ENCODE measurements around the gene PLA2G12A.
A peak's percentile ranks its signal among the peaks of the same experiment; 100 is the strongest.

PLA2G12A gene

DNA sequence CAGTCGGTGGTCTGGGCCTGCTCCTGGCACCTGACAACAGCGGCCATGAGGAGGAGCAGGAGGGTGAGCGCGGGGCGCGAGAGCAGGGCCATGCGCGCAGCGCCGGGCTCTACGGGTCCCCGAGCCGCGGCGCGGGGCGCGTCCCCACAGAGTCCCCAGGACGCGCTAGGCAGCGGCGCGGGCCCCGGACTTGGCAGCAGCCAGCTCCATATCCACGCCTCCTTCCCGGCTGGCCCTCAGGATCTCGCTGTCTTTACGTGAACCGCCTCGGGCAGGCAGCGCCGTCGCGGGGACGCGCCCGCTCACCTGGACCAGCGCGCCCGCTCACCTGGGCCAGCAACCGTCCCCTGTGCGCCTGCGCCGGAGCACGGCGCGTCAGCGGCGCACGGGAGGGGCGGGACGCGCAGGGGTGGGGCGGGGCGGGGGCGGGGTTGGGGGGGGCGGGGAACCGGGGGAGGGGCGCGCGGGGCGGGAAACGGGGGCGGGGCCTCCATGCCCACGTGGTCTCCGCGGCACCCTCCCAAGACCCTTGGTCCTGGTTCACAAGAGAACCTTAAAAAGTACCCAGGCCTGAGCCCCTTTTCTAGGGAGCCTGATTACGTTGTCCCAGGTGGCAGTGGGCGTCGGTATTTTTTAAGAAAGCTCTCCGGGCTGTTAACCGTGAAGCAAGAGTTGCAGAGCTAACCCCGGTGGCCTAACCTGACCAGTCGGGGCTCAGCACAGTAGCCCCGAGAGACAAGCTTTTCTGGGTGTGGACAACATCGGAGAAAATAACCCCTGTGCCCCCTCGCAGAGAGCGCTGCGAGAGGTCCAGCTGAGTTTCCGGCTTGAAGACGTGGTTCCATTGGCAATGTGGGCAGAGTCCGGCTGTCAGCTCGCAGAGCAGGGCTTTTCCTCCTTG, at the start of gene PLA2G12A:
Gene PLA2G12A, minus strand, starts transcription at position 353 of the 901 bp plus-strand sequence. Its CDS starts 261 bp downstream, at position 92.
- DNase-seq = peak; percentile 39

DNA sequence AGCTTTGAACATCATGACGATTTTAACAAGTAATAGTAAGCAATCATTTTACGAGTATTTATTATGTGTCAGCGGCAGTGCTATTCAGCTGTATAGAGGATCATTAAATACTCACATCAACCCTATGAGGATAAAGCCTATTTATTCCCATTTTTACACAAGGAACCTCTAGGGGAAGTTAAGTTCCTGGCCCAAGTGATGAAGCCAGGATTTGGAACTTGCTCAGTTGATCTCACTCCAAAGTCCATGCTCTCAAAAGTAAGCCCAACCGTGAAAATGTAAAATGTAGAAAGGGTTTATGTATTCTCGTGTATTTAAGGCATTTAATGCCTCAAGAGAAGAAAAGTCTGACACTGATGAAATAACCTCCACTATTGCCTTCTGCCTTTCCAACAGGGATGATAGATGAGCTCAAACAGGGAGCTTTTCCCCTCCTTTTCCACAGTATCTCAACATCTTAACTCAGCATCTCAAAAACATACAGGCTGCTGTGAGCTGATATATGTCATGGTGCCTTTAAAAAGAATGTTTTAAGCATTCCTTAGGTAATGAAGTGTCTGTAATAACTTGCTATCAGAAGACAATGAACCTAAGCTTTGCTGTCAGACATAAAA, 35.0 kb upstream of the PLA2G12A start:
- no peak for DNase-seq

DNA sequence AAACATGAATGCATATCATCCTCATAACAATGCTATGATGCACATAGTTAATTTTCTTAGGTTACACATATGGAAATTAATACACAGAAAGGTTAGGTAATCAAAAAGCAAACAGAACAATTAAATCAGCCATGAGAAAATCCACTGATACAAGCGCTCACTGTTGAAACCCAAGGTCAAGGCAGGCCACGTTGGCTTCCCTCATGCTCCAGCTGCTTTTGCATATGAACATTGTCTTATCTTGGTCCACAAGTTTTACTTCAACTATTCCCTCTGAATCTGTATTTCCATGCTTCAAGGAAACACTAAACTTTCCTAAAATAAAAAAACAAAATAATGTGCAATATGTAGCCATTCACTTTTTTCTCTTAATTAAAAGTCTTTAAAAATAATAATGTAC, 34.5 kb upstream of the PLA2G12A start:
- no peak for DNase-seq

DNA sequence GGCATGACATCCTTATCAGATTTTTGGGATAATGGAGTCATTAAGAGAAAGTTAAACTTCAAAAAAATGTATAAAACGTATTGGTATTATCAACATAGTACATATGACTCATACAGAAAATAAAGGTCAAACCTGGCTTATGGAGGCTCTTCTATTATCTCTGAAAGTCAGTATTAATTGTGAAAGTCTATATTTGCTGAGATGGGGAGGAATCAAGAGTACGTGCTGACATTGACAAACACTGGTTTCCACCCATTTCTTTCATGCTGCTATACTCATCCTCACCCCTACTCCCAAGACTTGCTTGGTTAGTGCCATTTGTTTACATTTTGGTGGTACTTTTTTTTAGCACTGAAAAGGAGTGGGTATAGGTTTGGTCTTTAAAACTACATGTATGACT, 30.8 kb upstream of the PLA2G12A start:
- no peak for DNase-seq

DNA sequence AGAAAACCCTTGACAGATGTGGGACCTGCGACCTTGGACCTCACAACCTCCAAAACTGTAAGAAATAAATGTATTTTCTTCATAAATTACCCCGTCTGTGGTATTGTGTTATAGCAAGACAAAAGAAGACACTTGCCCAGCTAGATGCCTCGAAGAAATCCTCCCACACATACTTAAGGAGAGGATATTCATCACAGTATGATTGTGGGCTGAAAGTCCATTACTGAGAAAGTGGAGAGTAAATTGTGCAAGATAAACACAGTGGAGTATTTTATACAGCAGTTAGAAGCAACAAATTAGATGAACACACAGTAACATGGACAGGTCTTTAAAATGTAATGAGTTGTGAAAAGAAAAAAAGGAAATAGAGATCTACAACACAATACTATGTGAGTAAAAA, 25.8 kb upstream of the PLA2G12A start:
- no peak for DNase-seq

DNA sequence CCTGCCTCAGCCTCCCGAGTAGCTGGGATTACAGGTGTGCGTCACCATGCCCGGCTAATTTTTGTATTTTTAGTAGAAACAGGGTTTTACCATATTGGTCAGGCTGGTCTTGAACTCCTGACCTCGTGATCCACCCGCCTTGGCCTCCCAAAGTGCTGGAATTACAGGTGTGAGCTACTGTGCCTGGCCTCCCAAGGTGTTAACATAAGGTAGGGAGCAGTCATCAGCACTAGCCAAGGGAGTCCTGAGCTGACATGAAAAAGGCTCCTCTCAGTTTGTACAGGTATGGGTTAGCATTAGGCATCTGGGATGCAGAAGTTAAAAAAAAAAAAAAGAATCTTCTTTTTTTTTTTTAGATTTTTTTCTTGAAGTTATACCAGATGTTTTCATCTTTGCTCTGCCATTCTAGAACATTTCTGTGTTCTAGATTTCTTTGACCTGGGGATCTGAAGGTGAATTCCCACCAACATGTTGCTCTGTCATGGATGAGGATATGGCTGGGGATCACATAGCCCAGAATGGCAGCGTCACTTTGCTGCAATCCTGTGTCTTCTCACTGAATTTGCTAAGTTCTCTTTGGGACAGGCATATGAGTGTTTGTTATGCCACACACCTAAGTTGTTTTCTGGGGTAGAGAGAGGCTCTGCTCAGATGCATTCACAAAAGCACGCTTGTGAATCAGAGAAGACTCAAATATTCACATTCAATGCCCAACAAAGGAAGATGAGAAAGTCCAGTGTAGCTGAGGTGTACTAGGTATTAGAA, 24.4 kb upstream of the PLA2G12A start:
- DNase-seq = no peak

DNA sequence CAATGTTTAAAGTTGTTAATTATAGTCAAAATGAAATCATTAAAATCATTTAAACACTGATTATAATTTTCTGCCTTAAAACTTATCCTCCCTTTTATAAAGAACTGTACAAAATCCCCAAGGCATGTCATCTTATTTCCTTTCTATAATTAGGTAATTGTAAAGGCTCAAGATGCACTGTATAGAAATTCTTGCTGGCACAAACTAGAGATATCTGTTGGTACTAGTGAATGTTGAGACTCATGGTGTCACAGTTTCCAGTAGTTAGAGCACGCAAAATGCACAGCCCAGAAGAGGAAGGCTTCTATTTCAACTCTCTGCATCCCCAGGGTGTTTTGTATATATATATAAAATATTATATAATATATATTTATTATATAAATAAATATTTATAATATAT, 22.7 kb upstream of the PLA2G12A start:
- DNase-seq = no peak

DNA sequence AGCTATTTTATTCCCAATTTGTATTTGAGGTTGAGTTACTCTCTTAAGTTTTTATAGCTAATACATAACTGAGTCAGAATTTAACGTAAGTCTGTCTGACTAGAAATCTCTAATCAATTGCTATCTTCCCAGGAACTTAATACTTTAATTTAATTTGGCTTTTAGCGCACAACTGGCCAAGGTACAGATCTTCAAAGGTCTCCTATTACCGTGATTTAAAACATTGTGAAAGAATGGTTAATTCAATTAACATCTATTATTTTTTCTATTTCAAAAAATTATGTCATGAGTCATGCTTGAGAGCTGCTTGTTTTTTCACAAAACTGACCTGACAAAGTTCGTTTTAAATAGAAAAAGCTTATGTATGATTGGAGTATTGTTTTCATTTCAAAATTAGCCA, 22.0 kb upstream of the PLA2G12A start:
- no peak for DNase-seq

DNA sequence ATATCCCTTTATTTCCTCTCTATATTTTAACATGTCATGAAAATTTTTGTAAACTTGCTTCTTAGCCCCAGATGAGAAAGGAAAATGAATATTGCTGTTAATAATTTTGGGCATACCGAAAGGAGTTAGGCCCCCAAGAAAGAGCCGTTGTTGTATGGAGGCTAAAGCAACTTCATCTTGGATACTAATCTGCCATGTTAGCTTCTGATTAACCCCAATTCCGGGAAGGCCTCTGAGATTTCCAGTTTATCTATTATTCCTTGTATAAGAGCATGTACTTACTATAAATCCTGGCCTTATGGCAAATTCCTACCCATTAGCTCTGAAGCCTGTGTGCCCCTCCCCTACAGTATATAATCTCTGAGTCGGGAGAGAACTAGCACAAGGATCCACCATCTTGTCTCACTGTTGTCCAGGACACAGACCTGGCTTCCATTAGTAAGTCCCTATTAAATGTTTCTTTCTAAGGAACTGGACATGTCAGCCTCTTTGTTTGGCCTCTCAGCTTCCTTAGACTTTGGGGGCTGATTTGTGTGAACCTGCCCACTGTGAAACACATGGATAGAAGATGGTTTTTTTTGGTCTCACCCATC, 20.9 kb upstream of the PLA2G12A start:
- DNase-seq = no peak

DNA sequence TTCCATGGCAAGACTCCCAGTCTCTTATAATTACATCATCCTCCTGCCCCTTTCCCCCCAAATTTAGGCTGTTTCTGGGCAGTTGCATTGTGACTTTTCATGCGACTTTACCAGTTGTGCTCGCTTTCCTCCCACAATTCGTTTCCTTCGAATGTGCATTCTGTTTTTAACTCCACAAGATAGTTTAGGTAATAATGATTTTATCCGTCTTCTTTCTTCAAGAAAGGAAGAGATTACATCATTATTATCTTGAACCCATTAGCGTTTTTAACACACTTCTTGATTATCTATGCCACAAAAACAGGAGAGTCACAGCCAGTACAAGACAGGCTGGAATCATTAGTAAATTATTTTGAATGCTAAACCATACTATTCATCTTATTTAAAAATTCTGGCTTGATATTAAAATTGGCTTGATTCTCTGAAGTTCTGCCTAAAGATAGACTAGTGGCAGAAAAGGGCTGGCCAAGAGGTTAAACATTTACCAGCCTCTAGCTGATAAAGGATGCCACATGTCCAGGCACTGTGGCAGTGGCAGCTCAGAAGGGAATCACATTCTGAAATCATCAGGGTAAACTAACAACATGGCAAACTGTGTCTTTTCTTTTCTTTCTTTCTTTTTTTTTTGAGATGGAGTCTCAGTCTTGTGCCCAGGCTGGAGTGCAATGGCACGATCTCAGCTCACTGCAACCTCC, 19.7 kb upstream of the PLA2G12A start:
- DNase-seq = no peak

DNA sequence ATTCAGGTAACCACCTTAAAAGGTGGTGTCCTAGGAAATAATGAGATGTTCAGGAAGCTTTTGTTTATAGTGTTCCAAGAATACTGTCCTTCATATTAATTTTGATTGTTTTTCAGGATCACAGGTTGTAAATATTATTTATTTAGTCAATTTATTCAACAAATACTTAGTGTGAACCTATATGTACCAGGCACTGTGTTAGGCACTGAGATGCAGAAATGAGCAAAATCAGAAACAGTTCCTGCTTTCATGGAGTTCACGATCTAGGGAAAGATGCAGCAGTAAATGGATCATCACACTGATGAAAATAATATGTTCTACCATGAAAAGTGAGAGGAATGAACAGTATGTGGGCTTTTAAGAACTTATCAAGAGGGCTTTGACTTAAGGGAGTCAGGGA, 18.2 kb upstream of the PLA2G12A start:
- no peak for DNase-seq

DNA sequence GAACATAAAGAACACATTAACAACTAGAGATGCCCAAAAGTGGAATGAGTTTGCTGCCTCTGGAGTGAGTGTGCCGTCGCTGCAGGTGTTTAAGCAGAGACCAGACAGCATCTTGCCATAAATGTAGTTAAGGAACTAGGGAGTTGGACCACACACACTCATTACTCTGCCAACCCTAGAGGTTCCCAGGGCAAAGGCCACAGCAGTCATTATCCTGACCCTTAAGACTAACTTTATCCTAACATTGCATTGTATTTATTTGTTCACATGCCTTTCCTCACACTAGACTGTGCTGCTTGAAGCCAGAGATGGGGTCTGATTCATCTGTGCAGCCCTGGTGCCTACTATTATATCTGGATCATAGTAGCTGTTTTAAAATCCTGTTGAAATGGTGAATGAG, 16.9 kb upstream of the PLA2G12A start:
- DNase-seq = no peak

DNA sequence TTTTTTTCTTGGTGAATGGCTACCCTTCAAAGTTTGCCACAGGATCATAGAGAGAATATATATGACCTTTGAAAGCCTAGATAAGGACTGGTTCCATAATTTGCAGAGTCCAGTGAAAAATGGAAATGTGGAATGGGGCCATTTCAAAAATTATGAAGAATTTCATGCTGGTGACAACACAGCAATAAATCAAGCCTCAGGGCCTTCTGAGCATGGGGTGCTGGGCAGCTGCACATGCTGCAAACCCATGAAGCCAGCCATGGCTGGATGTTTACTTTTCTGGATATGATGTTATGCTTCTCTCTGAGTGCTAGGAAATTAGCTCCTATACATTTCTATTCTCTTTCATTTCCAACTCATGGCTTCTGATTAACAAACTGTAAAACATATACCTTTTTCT, 16.0 kb upstream of the PLA2G12A start:
- DNase-seq = no peak

DNA sequence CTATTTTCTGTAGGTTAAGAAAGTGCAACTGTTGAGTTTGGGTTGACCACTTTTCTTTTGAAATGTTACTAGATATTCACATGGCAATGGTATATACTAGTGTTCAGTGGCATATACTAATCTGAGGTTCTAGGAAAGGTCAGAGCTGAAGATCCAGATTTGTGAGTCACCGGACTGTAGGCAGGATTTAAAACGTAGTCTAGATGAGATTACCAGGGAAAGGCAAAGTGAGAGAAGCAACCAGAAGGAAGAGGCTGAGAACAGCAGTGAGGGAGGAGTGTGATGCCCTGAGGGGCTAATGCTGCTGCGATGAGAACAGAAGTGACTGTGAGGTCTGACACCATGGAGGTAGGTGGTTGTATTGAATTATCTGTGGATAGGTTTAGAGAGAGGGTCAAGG, 9.7 kb upstream of the PLA2G12A start:
- no peak for DNase-seq

DNA sequence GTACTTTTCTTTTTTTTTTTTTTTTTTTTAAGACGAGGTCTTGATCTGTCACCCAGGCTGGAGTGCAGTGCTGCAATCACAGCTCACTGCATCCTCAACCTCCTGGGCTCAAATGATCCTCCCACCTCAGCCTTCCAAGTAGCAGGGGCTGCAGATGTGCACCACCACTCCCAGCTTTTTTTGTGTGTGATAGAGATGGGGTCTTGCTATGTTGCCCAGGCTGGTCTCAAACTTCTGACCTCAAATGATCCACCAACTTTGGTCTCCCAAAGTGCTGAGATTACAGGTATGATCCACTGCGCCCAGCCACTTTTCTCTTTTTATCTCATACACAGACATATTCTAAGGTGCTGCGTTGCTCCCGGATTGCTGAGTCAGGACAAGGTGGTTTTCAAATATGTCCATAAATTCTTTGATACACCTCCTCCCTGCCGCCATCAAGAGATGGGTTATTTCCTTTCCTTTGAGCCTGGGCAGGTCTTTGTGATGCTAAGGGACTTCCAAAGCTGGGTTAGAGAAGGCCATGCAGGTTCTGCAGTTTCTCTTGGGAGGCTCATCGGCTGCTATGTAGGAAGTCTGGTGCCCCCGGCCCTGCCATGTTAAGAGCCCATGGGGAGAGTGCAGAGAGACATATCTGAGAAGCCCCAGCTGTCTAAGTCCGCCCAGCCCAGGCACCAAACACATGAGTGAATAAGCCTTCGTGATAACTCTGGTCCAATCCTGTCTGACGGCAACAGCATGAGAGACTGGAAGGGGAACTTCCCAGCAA, 8.4 kb upstream of the PLA2G12A start:
- no peak for DNase-seq

DNA sequence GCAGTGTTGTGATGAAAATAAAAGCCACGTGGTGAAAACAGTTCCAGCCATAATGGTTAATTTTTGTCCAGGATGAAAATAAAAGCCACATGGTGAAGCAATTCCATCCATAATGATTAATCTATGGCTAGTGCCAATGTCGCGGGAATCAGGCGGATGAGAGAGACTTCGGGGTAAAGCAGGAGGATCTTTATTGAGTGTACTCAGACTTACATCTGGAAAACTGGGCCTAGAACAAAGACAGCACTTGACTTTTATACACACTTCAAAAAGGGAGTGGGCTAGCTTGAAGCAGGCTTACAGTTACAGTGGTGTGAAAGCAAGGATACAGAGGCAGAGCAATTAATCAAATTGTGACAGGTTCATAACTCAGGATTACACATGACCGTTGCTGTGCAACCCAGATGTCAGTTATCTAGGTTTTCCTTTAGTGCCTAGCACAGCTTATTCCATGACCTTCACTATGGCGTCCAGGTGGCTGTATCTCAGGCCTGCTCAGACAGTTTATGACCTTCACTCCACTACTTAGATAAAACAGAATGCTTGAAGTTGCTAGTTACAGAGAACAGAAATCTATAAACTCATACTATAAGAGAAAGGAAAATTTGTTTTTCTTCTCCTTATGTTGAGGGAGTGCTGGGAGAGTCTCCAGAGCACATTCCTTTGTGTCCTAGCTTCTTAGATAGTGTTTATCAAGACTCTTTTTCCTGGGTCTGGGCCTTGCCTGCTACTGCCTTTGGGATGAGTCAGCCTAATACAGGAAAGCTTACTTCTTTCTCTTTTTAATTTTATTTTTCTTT, 5.9 kb upstream of the PLA2G12A start:
- DNase-seq = no peak

DNA sequence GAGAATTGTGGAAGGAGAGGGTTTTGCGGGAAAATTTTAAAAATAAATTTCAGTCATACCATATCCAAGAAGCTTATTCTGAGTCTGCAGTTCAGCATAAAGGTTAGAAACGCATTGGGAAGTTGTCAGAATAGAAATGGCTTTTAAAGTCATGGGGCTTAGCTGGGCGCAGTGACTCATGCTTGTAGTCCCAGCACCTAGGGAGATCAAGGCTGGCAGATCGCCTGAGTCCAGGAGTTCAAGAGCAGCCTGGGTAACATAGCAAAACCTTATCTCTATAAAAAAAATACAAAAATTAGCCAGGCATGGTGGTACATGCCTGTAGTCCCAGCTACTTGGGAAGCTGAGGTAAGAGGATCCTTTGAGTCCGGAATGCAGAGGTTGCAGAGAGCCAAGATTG, 3.9 kb upstream of the PLA2G12A start:
- no peak for DNase-seq

DNA sequence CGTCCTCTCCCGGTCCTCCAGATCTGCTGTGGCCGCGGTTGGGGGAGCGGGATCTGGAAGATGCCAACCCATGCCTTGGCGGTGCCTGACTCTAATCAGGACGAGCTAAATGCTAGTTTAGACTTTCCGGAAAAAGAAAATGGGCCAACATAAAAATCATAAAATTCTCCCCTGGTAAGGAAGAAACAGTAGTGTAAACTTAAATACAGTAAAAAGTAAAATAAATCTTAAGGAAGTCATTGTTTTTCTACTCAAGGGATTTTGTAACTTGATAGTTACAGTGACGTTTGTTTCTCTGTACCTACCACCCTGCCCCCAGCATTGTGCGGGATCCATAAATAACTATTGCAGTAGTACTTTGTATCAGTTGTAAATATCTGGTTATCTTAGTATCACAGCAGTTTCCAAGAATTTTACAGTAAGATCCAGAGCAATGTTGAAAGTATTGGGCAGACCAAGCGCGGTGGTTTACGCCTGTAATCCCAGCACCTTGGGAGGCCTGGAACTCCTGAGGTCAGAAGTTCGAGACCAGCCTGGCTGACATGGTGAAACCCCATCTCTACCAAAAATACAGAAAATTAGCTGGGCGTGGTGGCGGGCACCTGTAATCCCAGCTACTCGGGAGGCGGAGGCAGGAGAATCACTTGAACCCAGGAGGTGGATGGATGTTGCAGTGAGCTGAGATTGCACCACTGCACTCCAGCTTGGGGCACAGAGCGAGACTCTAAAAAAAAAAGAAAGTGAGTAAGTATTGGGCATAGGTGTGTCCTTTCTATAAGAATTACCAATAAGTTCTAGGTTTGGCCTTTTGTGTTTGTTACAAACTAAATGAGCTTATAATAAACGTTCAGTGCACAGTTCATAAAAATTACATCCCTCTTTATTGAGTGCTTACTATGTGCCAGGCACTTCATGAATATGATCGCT, 1.0 kb upstream of the PLA2G12A start:
- no peak for DNase-seq

DNA sequence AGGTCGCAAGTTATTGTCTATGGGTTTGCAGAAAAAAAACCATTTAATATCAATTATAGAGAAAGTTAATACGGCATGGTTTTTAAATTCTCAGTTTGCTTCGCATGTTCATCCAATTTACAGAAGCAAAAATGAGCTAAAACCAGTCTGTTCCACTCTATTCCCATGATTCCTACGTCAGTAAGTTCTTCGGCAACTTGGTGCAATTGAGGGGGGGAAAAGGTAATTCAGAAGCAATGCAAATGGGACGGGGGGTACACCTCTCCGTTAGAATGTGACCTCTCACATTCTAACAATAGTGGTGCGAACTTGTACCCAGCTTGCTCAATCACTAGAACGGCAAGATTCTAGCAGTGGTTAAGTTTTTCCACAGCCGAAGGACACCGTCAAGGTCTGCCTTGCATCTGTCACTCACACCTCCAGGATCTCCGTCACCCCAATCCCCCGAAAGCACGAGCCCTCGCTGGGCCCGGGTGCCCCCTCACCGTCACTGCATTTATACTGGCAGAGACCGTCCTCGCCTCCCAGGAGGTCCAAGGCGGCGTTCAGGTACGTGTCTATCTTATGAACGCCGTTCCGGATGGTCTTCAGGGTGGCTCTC, 653 bp downstream of the PLA2G12A start:
- no peak for DNase-seq

Data from NCI-H2029 treated with DMSO at 0.1 percent for 48 hours (cell line).